Neuronal stem cell (in vitro differentiated cells): ENCODE measurements around the gene GRM1.

ENCODE experiments used
- DNase-seq: peaks from one replicate; pipeline ENCODE4 v3.0.0-alpha.2; 2013; ENCODE audit warnings: low spot score
- H2AFZ ChIP-seq: one replicate; pipeline ENCODE4 v1.6.1; 2013; ENCODE audit warnings: mild to moderate bottlenecking, low read length, inconsistent platforms
- H2AK5ac ChIP-seq: 2 replicates; pipeline ENCODE4 v1.6.1; 2013; ENCODE audit warnings: low read depth, mild to moderate bottlenecking, inconsistent platforms, low read length, moderate library complexity, mixed read lengths
- H2BK120ac ChIP-seq: 2 replicates; pipeline ENCODE4 v1.6.1; 2013; ENCODE audit warnings: low read depth, mild to moderate bottlenecking, inconsistent platforms, low read length, moderate library complexity, mixed read lengths
- H2BK12ac ChIP-seq: one replicate; pipeline ENCODE4 v1.6.1; 2013; ENCODE audit warnings: low read length, inconsistent platforms
- H2BK15ac ChIP-seq: 2 replicates; pipeline ENCODE4 v1.6.1; 2013; ENCODE audit warnings: mild to moderate bottlenecking, low read length, inconsistent platforms, mixed read lengths
- H2BK5ac ChIP-seq: one replicate; pipeline ENCODE4 v1.6.1; 2013; ENCODE audit warnings: inconsistent platforms, mild to moderate bottlenecking, low read length, moderate library complexity
- H3K14ac ChIP-seq: one replicate; pipeline ENCODE4 v1.6.1; 2013; ENCODE audit warnings: low read length, inconsistent platforms
- H3K18ac ChIP-seq: 2 replicates; pipeline ENCODE4 v1.6.1; 2013; ENCODE audit warnings: low read length, inconsistent platforms
- H3K23ac ChIP-seq: 2 replicates; pipeline ENCODE4 v1.6.1; 2013; ENCODE audit warnings: low read depth, mild to moderate bottlenecking, mixed read lengths, low read length, inconsistent platforms; ENCODE audit not compliant: poor library complexity
- H3K27ac ChIP-seq: replicated peaks from 3 replicates; pipeline ENCODE4 v1.5.1; 2013; ENCODE audit warnings: low read length, inconsistent platforms
- H3K27me3 ChIP-seq, 3 experiments: 2 replicates each; pipeline ENCODE4 v1.6.1; 2013; ENCODE audit warnings: low read length in 3 of 3, mild to moderate bottlenecking in 2 of 3, inconsistent platforms in 1 of 3, low read depth in 1 of 3, mixed read lengths in 1 of 3, moderate library complexity in 1 of 3; ENCODE audit not compliant: control insufficient read depth in 3 of 3, insufficient read depth in 3 of 3
- H3K36me3 ChIP-seq, 2 donors: replicated peaks in 1 of 2; 2 replicates each; pipeline ENCODE4 v1.6.1; 2013; ENCODE audit warnings: low read length in 2 of 2; ENCODE audit not compliant: control insufficient read depth in 2 of 2, insufficient read depth in 2 of 2
- H3K4ac ChIP-seq: 2 replicates; pipeline ENCODE4 v1.6.1; 2013; ENCODE audit warnings: inconsistent platforms, mild to moderate bottlenecking, low read length, moderate library complexity
- H3K4me1 ChIP-seq, 2 donors: 1 replicate in 1 of 2; 2 replicates in 1 of 2; pipeline ENCODE4 v1.6.1; 2013; ENCODE audit warnings: low read length in 2 of 2, low read depth in 1 of 2; ENCODE audit not compliant: control insufficient read depth in 2 of 2, insufficient read depth in 1 of 2
- H3K4me2 ChIP-seq: one replicate; pipeline ENCODE4 v1.6.1; 2013; ENCODE audit warnings: mild to moderate bottlenecking, low read length, inconsistent platforms; ENCODE audit not compliant: insufficient read depth, poor library complexity, severe bottlenecking
- H3K4me3 ChIP-seq, 2 donors: 2 replicates each; pipeline ENCODE4 v1.5.1; 2013; ENCODE audit warnings: low read length in 2 of 2, mild to moderate bottlenecking in 2 of 2, inconsistent platforms in 1 of 2, moderate library complexity in 1 of 2
- H3K79me1 ChIP-seq: one replicate; pipeline ENCODE4 v1.6.1; 2013; ENCODE audit warnings: low read depth, mild to moderate bottlenecking, inconsistent platforms, low read length, moderate library complexity
- H3K9ac ChIP-seq: one replicate; pipeline ENCODE4 v1.6.1; 2013; ENCODE audit warnings: mild to moderate bottlenecking, low read depth, low read length, inconsistent platforms; ENCODE audit not compliant: poor library complexity
- H3K9me3 ChIP-seq, 2 donors: replicated peaks in 1 of 2; 2 replicates each; pipeline versions ENCODE3 to v1.6.1; 2013; ENCODE audit warnings: low read length in 2 of 2, mild to moderate bottlenecking in 2 of 2, inconsistent platforms in 1 of 2, low read depth in 1 of 2, mixed read lengths in 1 of 2, moderate library complexity in 1 of 2; ENCODE audit not compliant: control insufficient read depth in 2 of 2, insufficient read depth in 1 of 2
- H4K8ac ChIP-seq: one replicate; pipeline ENCODE4 v1.6.1; 2013; ENCODE audit warnings: low read depth, mild to moderate bottlenecking, inconsistent platforms, low read length, moderate library complexity
- H4K91ac ChIP-seq: one replicate; pipeline ENCODE4 v1.6.1; 2013; ENCODE audit warnings: low read length, low read depth, mild to moderate bottlenecking, inconsistent platforms; ENCODE audit not compliant: poor library complexity
- WGBS, 2 donors: extraction: QIAGEN DNeasy Blood & Tissue Kit; methylation state at CpG; one replicate each; pipeline ENCODE4 v1.1.7; 2013; ENCODE audit warnings: missing lambda C conversion rate in 2 of 2, mixed read lengths in 1 of 2; ENCODE audit not compliant: insufficient read length in 2 of 2, insufficient replicate concordance in 1 of 2; ENCODE audit errors: extremely low coverage in 2 of 2; 5-methylcytosine and 5-hydroxymethylcytosine counted together

GRM1 gene

DNA sequence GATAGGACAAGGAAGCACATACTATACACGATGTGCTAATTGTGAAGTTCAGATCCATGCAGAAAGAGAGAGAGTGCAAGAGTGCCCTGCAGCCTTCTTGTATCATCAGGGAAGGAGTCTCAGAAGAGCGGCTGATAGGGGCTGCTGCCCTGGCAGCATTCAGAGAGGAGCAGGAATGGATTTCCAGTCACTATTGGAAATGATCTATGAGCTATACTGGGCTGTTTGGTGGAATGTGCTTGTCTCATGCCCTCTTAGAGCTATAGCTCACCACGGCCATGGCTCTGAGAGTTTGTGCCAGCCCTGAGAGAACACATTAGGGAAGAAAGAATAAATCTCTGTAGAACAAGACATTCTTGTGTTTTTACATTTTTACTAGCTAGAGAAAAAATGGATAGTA, 302.2 kb downstream of the GRM1 start:
- no peak overlapping the region for H3K18ac ChIP-seq
- H3K4me1 ChIP-seq = no peaks in the 10 kb centered on the region
- H2BK12ac ChIP-seq = no peak overlapping the region
- no peak overlapping the region for H2AK5ac ChIP-seq
- no peak overlapping the region for H4K91ac ChIP-seq
- H2AFZ ChIP-seq = no peak overlapping the region
- H3K23ac ChIP-seq = no peak overlapping the region
- H3K79me1 ChIP-seq = no peaks in the 10 kb centered on the region
- no peak for DNase-seq
- H2BK120ac ChIP-seq = no peak overlapping the region
- no peak overlapping the region for H2BK5ac ChIP-seq
- no peak overlapping the region for H3K27ac ChIP-seq
- no CpG with 5 or more reads among the region's 3 CpGs for WGBS, 2 donors
- no peaks in the 10 kb centered on the region for H3K36me3 ChIP-seq
- no peak overlapping the region for H3K4me2 ChIP-seq
- H2BK15ac ChIP-seq = no peak overlapping the region
- H3K9me3 ChIP-seq = no peaks in the 10 kb centered on the region
- no peaks in the 10 kb centered on the region for H3K27me3 ChIP-seq
- H3K4ac ChIP-seq = no peak overlapping the region
- no peak overlapping the region for H3K9ac ChIP-seq
- no peak overlapping the region for H4K8ac ChIP-seq
- no peak overlapping the region for H3K4me3 ChIP-seq
- H3K14ac ChIP-seq = no peak overlapping the region

DNA sequence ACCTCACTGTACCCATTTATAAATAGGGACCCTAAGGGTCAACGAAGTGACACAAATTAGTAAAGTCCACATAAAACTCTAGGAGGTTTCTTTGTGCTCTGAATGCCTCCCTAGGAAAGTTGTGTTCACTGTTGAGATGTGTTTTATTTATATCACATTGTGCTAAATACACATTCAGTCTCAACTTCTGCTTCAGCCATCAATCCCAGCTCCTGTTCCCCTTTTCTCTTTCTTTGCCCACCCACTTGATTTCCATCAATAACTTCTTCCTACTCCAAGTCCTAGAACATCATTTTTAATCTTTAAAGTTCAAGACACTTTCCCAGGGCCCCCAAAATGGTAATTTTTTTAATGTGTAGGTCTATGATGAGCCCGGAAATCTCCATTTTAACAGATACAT, 306.5 kb downstream of the GRM1 start:
- Histone ChIP-seq H3K9me3 (no peaks in the 10 kb centered on the region), H2AFZ (no peak overlapping the region), H3K27ac (no peak overlapping the region), H2BK12ac (no peak overlapping the region), H3K9ac (no peak overlapping the region), H2BK120ac (no peak overlapping the region), H4K8ac (no peak overlapping the region), H3K23ac (no peak overlapping the region), H3K79me1 (no peaks in the 10 kb centered on the region), H3K18ac (no peak overlapping the region), H2BK5ac (no peak overlapping the region), H3K27me3 (no peaks in the 10 kb centered on the region), H4K91ac (no peak overlapping the region), H2BK15ac (no peak overlapping the region), H3K4ac (no peak overlapping the region), H2AK5ac (no peak overlapping the region), H3K4me3 (no peak overlapping the region), H3K36me3 (no peaks in the 10 kb centered on the region), H3K14ac (no peak overlapping the region), H3K4me2 (no peak overlapping the region), H3K4me1 (peaks cover 0 to 3% of the 10 kb centered on the region in 2 donors)
- no CpG with 5 or more reads among the region's 2 CpGs for WGBS, 2 donors
- no peak for DNase-seq

DNA sequence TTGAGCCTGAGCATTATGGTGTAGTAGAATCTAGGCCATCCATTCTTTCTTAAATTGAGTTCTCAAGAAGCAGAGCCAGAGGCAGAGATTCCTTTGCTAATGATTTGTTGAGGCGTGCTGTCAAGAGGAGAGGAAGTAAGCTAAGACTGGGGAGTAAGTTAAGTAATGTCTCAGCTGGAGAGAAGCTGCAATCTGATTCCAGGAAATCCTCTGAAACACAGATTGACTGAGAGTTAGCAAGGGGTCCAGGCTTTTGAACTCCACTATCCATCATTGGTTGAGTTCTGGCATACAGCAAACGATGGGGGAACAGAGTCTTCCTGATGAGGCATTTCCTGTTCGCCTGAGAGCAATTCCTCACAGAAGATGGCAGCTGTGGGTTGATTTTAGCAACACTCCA, 307.3 kb downstream of the GRM1 start:
- no peak overlapping the region for H2BK12ac ChIP-seq
- no CpG with 5 or more reads among the region's 3 CpGs for WGBS, 2 donors

DNA sequence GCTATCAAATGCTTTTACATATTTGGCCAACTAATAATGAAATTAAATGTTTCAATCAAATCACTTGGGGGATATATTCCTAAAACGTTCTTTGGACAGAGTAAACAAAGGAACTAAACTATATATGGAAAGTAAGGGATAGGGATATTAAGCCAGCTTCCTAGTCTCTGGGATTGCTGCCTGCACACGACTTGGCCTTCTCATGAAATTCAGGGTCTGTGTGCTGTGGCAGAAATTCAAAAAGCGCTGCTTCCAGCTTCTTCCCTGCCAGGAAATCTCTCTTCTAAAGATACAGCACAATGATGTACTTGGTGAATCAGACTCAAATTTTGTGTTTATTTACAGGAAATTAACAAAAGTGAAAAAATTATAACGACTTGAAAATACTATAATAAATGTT, 308.5 kb downstream of the GRM1 start:
- Histone ChIP-seq H3K4me3 (no peak overlapping the region), H3K4ac (no peak overlapping the region), H3K9me3 (no peaks in the 10 kb centered on the region), H4K8ac (no peak overlapping the region), H2BK5ac (no peak overlapping the region), H2BK15ac (no peak overlapping the region), H3K27ac (no peak overlapping the region), H3K79me1 (no peaks in the 10 kb centered on the region), H3K27me3 (no peaks in the 10 kb centered on the region), H2AFZ (no peak overlapping the region), H3K36me3 (no peaks in the 10 kb centered on the region), H3K18ac (no peak overlapping the region), H2BK12ac (no peak overlapping the region), H3K23ac (no peak overlapping the region), H2BK120ac (no peak overlapping the region), H3K4me2 (no peak overlapping the region), H3K14ac (no peak overlapping the region), H2AK5ac (no peak overlapping the region), H3K4me1 (peaks cover 0 to 3% of the 10 kb centered on the region in 2 donors), H4K91ac (no peak overlapping the region), H3K9ac (no peak overlapping the region)
- no peak for DNase-seq
- no CpG with 5 or more reads among the region's 4 CpGs for WGBS, 2 donors

More for the DNA sequence above, 307.3 kb downstream of the GRM1 start:
- Histone ChIP-seq H3K27ac (no peak overlapping the region), H3K4me3 (no peak overlapping the region), H2AFZ (peak overlapping the region; percentile 54), H3K14ac (no peak overlapping the region), H3K23ac (no peak overlapping the region), H4K91ac (no peak overlapping the region), H3K4ac (no peak overlapping the region), H3K36me3 (no peaks in the 10 kb centered on the region), H3K4me2 (no peak overlapping the region), H3K4me1 (peaks cover 0 to 3% of the 10 kb centered on the region in 2 donors), H2AK5ac (no peak overlapping the region), H3K9me3 (no peaks in the 10 kb centered on the region), H3K27me3 (no peaks in the 10 kb centered on the region), H3K18ac (no peak overlapping the region), H3K79me1 (no peaks in the 10 kb centered on the region), H4K8ac (no peak overlapping the region), H2BK15ac (no peak overlapping the region), H2BK120ac (no peak overlapping the region), H3K9ac (no peak overlapping the region), H2BK5ac (no peak overlapping the region)
- DNase-seq = no peak
